Measurements from ENCODE around the gene GJC2. TPM values are rescaled to one million over a fixed set of nuclear protein-coding genes. Genes with fewer than 3 reads are reported as not detected.
A peak's percentile ranks its signal among the peaks of the same experiment; 100 is the strongest.

Gene GJC2
- total and polyA plus RNA-seq, 10 of the 15 experiments (the other 5 are each of a cell fraction or from before 2014, with no cell fraction given) = 0.04 to 0.44 (median 0.07) TPM; not detected in 4

GRCh38 chr1:228108742-228109072 is 41.0 kb upstream of the GJC2 start:
- FAIRE-seq (no peak), ATAC-seq (no peak), DNase-seq (ENCODE audit: low read depth, low spot score) (no peak)
- Histone ChIP-seq H3K4me2 (ENCODE audit: control insufficient read depth, insufficient read depth) (peak overlapping the region; percentile 89), H3K9ac (ENCODE audit: control insufficient read depth, insufficient read depth, low read length) (peak overlapping the region; percentile 85), H2AFZ (ENCODE audit: control insufficient read depth, low read depth, low read length) (peak overlapping the region; percentile 96), H3K4me3 (peak overlapping the region; percentile 93), H3K9me3 (replicated peaks; ENCODE audit: control insufficient read depth, insufficient read depth, low read length) (no peaks in the 10 kb centered on the region), H3K27me3 (replicated peaks in 1 of 2; ENCODE audit: control insufficient read depth in 2 of 2, insufficient read depth in 2 of 2, low read length in 1 of 2) (no peaks in the 10 kb centered on the region), H3K79me2 (ENCODE audit: control insufficient read depth, insufficient read depth, low read length) (peaks cover 14% of the 10 kb centered on the region), H3K4me1 (ENCODE audit: control insufficient read depth, insufficient read depth, low read length) (peaks cover 17% of the 10 kb centered on the region), H3K36me3 (ENCODE audit: control insufficient read depth in 2 of 2, insufficient read depth in 2 of 2, low read length in 1 of 2) (peaks cover 4 to 5% of the 10 kb centered on the region in 2 experiments; a peak in 3 of 4 replicates), H4K20me1 (ENCODE audit: control insufficient read depth, insufficient read depth) (no peaks in the 10 kb centered on the region), H3K27ac (ENCODE audit: control insufficient read depth, insufficient read depth) (peak overlapping the region; percentile 70)
- 0% methylated on average over 8 of the region's 8 CpGs for WGBS (ENCODE audit: insufficient coverage, insufficient replicate concordance, low lambda C conversion rate, missing lambda C conversion rate)
- TSS peak; percentile 86 for BruUV-seq (replicated peaks)
- in situ Hi-C loops (cut with MboI) = no loop called here
- TF ChIP-seq, protein P1, sequence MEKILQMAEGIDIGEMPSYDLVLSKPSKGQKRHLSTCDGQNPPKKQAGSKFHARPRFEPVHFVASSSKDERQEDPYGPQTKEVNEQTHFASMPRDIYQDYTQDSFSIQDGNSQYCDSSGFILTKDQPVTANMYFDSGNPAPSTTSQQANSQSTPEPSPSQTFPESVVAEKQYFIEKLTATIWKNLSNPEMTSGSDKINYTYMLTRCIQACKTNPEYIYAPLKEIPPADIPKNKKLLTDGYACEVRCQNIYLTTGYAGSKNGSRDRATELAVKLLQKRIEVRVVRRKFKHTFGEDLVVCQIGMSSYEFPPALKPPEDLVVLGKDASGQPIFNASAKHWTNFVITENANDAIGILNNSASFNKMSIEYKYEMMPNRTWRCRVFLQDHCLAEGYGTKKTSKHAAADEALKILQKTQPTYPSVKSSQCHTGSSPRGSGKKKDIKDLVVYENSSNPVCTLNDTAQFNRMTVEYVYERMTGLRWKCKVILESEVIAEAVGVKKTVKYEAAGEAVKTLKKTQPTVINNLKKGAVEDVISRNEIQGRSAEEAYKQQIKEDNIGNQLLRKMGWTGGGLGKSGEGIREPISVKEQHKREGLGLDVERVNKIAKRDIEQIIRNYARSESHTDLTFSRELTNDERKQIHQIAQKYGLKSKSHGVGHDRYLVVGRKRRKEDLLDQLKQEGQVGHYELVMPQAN (conservative IDR thresholded peaks at IDR 0.05) = no peak
- TF ChIP-seq TAF1 (IDR thresholded peaks at IDR 0.05; ENCODE audit: borderline replicate concordance, low read depth, low read length) (no peak), SP1 (IDR thresholded peaks at IDR 0.05; ENCODE audit: low read depth, low read length) (no peak), MYB (IDR thresholded peaks at IDR 0.05; ENCODE audit: borderline replicate concordance, low read depth, low read length) (no peak), MXI1 (IDR thresholded peaks at IDR 0.05; ENCODE audit: low read depth, low read length) (no peak)
- ChIA-PET POLR2A (interaction anchor here (2.1 kb wide), 1 partner anchor 58 kb away, joined by 7 read pairs; the partner anchor contains the start of gene IBA57), CTCF (no interaction called here), RAD21 (ENCODE audit: unreplicated experiment) (no interaction called here), SMC1A (ENCODE audit: uncharacterized antibody, unreplicated experiment) (no interaction called here)
- intact Hi-C loops (cut with micrococcal nuclease; ENCODE audit: unreplicated experiment) = loop anchor here (2.0 kb wide), 1 partner anchor 32 kb away; the partner anchor contains the start of gene GUK1
